Activated naive CD8-positive, alpha-beta T cell treated with anti-CD3 and anti-CD28 coated beads, Interleukin-2, amount 10 ng/mL, durations not matched to agents 7 days and 5 days (primary cell): ENCODE results near the gene CAPNS1. TPM values are rescaled to one million over a fixed set of nuclear protein-coding genes. Genes with fewer than 3 reads are reported as not detected.

Experiments used
- ATAC-seq: fragments of 150-1000 bp; cut with Tn5 transposase; one replicate; pipeline ENCODE4 v1.10.0; 2021; ENCODE audit warnings: low read depth, moderate library complexity
- POLR2A ChIA-PET: fragments of 350-600 bp; sonication (Branson Sonifier 250); formaldehyde crosslinking; loops from one replicate; lab custom pipeline; 2021; ENCODE audit warnings: antibody characterized with exemption; lab: Charles Lee
- DNase-seq: peaks from one replicate; pipeline ENCODE4 v3.0.0; 2021
- H3K27ac Mint-ChIP-seq: one replicate; pipeline ENCODE4 v1.8.0; 2022; ENCODE audit warnings: mild to moderate bottlenecking, mixed read lengths
- H3K27me3 Mint-ChIP-seq: one replicate; pipeline ENCODE4 v1.8.0; 2022; ENCODE audit warnings: mild to moderate bottlenecking, moderate library complexity, mixed read lengths
- H3K36me3 Mint-ChIP-seq: one replicate; pipeline ENCODE4 v1.8.0; 2021; ENCODE audit warnings: mild to moderate bottlenecking, mixed read lengths
- H3K4me1 Mint-ChIP-seq: one replicate; pipeline ENCODE4 v1.8.0; 2021; ENCODE audit warnings: mixed read lengths
- H3K4me3 Mint-ChIP-seq: one replicate; pipeline ENCODE4 v1.8.0; 2022; ENCODE audit warnings: mild to moderate bottlenecking, moderate library complexity, mixed read lengths
- H3K9me3 Mint-ChIP-seq: one replicate; pipeline ENCODE4 v1.8.0; 2021; ENCODE audit warnings: mixed read lengths
- total RNA-seq, 2 experiments: library from RNA; stranded (reverse); gene quantifications; one replicate each; pipeline ENCODE4 v1.2.3, GENCODE V29; 2021

CAPNS1 gene
- total RNA-seq, 2 experiments from 2014 or later, result 400 to 405 TPM

GRCh38 chr19:36142046-36142445 is 2.2 kb downstream of the CAPNS1 start:
- H3K27ac Mint-ChIP-seq, result peak overlapping the region; percentile 57
- POLR2A ChIA-PET, result no interaction called here
- no peaks in the 10 kb centered on the region for H3K9me3 Mint-ChIP-seq
- H3K4me3 Mint-ChIP-seq, result peak overlapping the region; percentile 84
- peaks cover 27% of the 10 kb centered on the region for H3K36me3 Mint-ChIP-seq
- no peaks in the 10 kb centered on the region for H3K27me3 Mint-ChIP-seq
- ATAC-seq (no peak), DNase-seq (no peak)
- H3K4me1 Mint-ChIP-seq, result peaks cover 16% of the 10 kb centered on the region

DNA sequence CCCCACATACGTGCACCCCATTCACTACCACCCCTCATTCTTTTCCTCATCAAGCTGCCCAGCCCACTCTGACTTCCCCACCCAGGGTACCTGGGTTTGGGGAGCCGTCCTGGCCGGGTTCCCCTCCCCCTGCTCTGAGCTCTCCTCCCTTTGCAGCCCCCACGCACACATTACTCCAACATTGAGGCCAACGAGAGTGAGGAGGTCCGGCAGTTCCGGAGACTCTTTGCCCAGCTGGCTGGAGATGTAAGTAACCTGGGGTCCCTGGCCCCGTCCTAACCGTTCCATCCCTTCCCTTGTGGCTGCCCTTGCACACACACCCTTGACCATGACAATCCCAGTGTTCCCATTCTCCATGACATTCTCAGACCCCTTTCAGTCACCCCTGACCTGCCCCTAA is 2.6 kb downstream of the CAPNS1 start:
- Mint-ChIP-seq H3K4me3 (no peak overlapping the region), H3K27ac (peak overlapping the region; percentile 54), H3K4me1 (peaks cover 16% of the 10 kb centered on the region), H3K27me3 (no peaks in the 10 kb centered on the region), H3K36me3 (peaks cover 29% of the 10 kb centered on the region), H3K9me3 (no peaks in the 10 kb centered on the region)
- DNase-seq (no peak), ATAC-seq (no peak)
- POLR2A ChIA-PET, result no interaction called here

- no peak for ATAC-seq
- Mint-ChIP-seq H3K4me3 (no peak overlapping the region), H3K27ac (no peak overlapping the region), H3K9me3 (no peaks in the 10 kb centered on the region), H3K36me3 (peaks cover 38% of the 10 kb centered on the region), H3K27me3 (no peaks in the 10 kb centered on the region), H3K4me1 (peaks cover 14% of the 10 kb centered on the region)
- no peak for DNase-seq
- POLR2A ChIA-PET, result interaction anchor here (1.3 kb wide), 1 partner anchor 91 kb away, joined by 4 read pairs; the partner anchor contains the start of gene THAP8
These were observed 4.8 kb downstream of the CAPNS1 start for GRCh38 chr19:36144624-36145023.

DNA sequence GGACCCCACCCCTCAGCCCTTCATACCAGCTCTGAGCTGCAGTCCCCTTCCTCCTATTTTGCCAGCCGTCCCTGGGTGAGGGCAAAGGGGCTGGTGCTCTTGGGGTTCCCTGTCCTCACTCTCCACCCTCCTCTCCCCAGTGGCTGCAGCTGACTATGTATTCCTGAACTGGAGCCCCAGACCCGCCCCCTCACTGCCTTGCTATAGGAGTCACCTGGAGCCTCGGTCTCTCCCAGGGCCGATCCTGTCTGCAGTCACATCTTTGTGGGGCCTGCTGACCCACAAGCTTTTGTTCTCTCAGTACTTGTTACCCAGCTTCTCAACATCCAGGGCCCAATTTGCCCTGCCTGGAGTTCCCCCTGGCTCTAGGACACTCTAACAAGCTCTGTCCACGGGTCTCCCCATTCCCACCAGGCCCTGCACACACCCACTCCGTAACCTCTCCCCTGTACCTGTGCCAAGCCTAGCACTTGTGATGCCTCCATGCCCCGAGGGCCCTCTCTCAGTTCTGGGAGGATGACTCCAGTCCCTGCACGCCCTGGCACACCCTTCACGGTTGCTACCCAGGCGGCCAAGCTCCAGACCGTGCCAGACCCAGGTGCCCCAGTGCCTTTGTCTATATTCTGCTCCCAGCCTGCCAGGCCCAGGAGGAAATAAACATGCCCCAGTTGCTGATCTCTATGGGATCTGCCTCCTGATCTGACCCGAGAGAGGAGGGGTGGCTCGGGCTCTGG is 10.0 kb downstream of the CAPNS1 start:
- Mint-ChIP-seq H3K36me3 (peaks cover 28% of the 10 kb centered on the region), H3K4me3 (no peak overlapping the region), H3K4me1 (no peaks in the 10 kb centered on the region), H3K27ac (no peak overlapping the region), H3K9me3 (no peaks in the 10 kb centered on the region), H3K27me3 (no peaks in the 10 kb centered on the region)
- no peak for ATAC-seq
- DNase-seq, result no peak
- POLR2A ChIA-PET, result interaction anchor here (1.1 to 1.9 kb wide), 2 partner anchors 10 to 21 kb away, joined by 3 to 5 read pairs; partner anchors contain the start of gene CAPNS1

- Mint-ChIP-seq H3K4me3 (no peak overlapping the region), H3K36me3 (peaks cover 28% of the 10 kb centered on the region), H3K9me3 (no peaks in the 10 kb centered on the region), H3K27ac (no peak overlapping the region), H3K27me3 (no peaks in the 10 kb centered on the region), H3K4me1 (no peaks in the 10 kb centered on the region)
- DNase-seq (no peak), ATAC-seq (no peak)
- POLR2A ChIA-PET, result interaction anchor here (1.9 kb wide), 1 partner anchor 22 kb away, joined by 5 read pairs; no protein-coding TSS in a partner anchor
These were observed 10.7 kb downstream of the CAPNS1 start for GRCh38 chr19:36150586-36150985.

DNA sequence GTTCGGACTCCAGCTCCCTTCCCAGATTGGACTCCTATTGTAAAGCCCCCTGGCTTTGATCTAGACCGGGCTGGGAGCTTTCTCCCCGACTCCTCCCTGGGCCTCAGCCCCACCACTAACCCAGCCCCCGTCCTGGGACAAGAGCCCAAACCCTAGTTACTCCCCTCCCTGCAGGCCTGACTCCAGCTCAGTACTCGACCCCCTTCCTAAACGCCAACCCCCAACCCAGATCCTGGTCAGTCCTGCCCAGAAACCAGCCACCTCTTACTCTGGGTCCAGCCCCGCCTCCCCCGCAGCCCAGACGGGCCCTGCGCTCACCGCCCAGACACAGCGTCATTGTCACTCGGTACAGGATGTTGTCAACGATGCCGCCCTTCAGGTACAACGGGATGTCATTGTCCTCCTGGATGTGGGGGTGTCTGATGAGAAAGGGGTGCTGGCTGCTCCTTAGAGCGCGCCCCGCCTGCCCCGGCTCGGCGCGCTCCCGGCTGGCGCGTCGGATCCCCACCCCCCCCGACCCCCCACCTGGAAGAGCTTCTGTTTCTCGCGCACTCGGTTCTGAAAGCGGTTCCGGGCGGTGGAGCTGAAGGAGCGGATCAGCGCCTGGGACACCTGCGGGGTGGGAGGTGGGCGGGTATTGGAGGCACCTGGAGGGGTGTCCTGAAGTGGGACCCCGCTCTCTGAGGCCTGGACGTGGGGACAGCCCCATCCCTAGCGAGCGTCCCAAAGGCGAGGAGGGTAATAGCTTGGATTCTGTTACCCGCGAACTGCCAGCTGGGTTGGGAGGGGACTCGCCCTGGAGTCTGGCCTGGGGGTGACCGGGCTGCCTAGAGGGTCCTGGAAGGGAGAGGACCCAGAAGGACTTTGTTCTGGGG is 11.5 kb downstream of the CAPNS1 start:
- no peak for DNase-seq
- POLR2A ChIA-PET, result interaction anchor here (1.9 kb wide), 1 partner anchor 23 kb away, joined by 5 read pairs; no protein-coding TSS in a partner anchor
- no peak for ATAC-seq
- Mint-ChIP-seq H3K9me3 (no peaks in the 10 kb centered on the region), H3K27me3 (no peaks in the 10 kb centered on the region), H3K4me3 (no peak overlapping the region), H3K4me1 (no peaks in the 10 kb centered on the region), H3K36me3 (peaks cover 25% of the 10 kb centered on the region), H3K27ac (no peak overlapping the region)

- H3K27me3 Mint-ChIP-seq, result no peaks in the 10 kb centered on the region
- no peak overlapping the region for H3K4me3 Mint-ChIP-seq
- POLR2A ChIA-PET, result no interaction called here
- DNase-seq (no peak), ATAC-seq (no peak)
- no peak overlapping the region for H3K27ac Mint-ChIP-seq
- peaks cover 19% of the 10 kb centered on the region for H3K36me3 Mint-ChIP-seq
- H3K4me1 Mint-ChIP-seq, result no peaks in the 10 kb centered on the region
- H3K9me3 Mint-ChIP-seq, result no peaks in the 10 kb centered on the region
These were observed 12.1 kb downstream of the CAPNS1 start for GRCh38 chr19:36152019-36152351.

- POLR2A ChIA-PET, result interaction anchor here (1.5 kb wide), 1 partner anchor 12 kb away, joined by 6 read pairs; the partner anchor contains the start of gene CAPNS1
- no peaks in the 10 kb centered on the region for H3K4me1 Mint-ChIP-seq
- no peak for DNase-seq
- ATAC-seq, result no peak
- H3K4me3 Mint-ChIP-seq, result no peak within 1 kb of the TSS
- no peak within 1 kb of the TSS for H3K27ac Mint-ChIP-seq
- peaks cover 16% of the 10 kb centered on the region for H3K36me3 Mint-ChIP-seq
- no peaks in the 10 kb centered on the region for H3K27me3 Mint-ChIP-seq
- H3K9me3 Mint-ChIP-seq, result no peaks in the 10 kb centered on the region
These were observed 12.7 kb downstream of the CAPNS1 start, which contains the start of gene COX7A1 for GRCh38 chr19:36152352-36153091. TSS of gene COX7A1 (minus strand) at chr19:36152447. CDS start at chr19:36152407, 40 bp downstream.

DNA sequence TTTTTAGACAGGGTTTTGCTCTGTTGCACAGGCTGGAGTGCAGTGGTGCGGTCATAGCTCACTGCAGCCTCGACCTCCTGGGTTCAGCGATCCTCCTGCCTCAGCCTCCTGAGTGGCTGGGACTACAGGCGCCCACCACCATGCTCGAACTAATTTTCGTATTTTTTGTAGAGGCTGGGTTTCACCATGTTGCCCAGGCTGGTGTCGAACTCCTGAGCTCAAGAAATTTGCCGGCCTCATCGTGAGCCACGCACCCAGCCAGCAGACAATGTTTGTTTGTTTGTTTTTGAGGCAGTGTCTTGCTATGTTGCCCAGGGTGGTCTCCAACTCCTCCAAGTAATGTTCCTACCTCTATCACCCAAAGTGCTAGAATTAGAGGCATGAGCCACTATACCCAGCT is 13.3 kb downstream of the CAPNS1 start:
- Mint-ChIP-seq H3K27me3 (no peaks in the 10 kb centered on the region), H3K9me3 (no peaks in the 10 kb centered on the region), H3K36me3 (peaks cover 13% of the 10 kb centered on the region), H3K4me1 (no peaks in the 10 kb centered on the region), H3K27ac (no peak overlapping the region), H3K4me3 (no peak overlapping the region)
- DNase-seq (no peak), ATAC-seq (no peak)
- POLR2A ChIA-PET, result interaction anchor here (1.5 kb wide), 1 partner anchor 13 kb away, joined by 6 read pairs; the partner anchor contains the start of gene CAPNS1

GRCh38 chr19:36160821-36161596 is 21.1 kb downstream of the CAPNS1 start:
- H3K4me1 Mint-ChIP-seq, result no peaks in the 10 kb centered on the region
- POLR2A ChIA-PET, result no interaction called here
- H3K9me3 Mint-ChIP-seq, result no peaks in the 10 kb centered on the region
- H3K36me3 Mint-ChIP-seq, result peaks cover 2% of the 10 kb centered on the region
- H3K27ac Mint-ChIP-seq, result no peak overlapping the region
- ATAC-seq (no peak), DNase-seq (no peak)
- no peak overlapping the region for H3K4me3 Mint-ChIP-seq
- no peaks in the 10 kb centered on the region for H3K27me3 Mint-ChIP-seq

DNA sequence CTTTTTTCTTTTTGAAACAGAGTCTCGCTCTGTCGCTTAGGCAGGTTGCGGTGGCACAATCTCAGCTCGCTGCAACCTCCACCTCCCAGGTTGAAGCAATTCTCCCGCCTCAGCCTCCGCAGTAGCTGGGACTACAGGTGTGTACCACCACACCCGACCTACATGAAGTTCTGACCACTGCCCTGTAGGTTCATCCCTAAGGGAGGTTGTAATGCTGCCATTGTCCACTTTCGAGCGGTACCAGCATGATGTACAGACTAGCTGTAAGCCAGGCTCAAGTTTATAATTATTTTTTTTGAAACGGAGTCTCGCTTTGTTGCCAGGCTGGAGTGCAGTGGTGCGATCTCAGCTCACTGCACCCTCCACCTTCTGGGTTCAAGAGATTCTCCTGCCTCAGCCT is 23.9 kb downstream of the CAPNS1 start:
- no peak overlapping the region for H3K27ac Mint-ChIP-seq
- no peak for ATAC-seq
- H3K4me3 Mint-ChIP-seq, result no peak overlapping the region
- H3K27me3 Mint-ChIP-seq, result no peaks in the 10 kb centered on the region
- H3K9me3 Mint-ChIP-seq, result no peaks in the 10 kb centered on the region
- H3K4me1 Mint-ChIP-seq, result no peaks in the 10 kb centered on the region
- H3K36me3 Mint-ChIP-seq, result peaks cover 2% of the 10 kb centered on the region
- POLR2A ChIA-PET, result no interaction called here
- DNase-seq, result no peak

- Mint-ChIP-seq H3K27me3 (peaks cover 2% of the 10 kb centered on the region), H3K4me3 (no peak overlapping the region), H3K36me3 (no peaks in the 10 kb centered on the region), H3K27ac (no peak overlapping the region), H3K9me3 (no peaks in the 10 kb centered on the region), H3K4me1 (peaks cover 3% of the 10 kb centered on the region)
- POLR2A ChIA-PET, result interaction anchor here (0.5 kb wide), 1 partner anchor 39 kb away, joined by 4 read pairs; no protein-coding TSS in a partner anchor
- DNase-seq (no peak), ATAC-seq (no peak)
These were observed 29.4 kb downstream of the CAPNS1 start for GRCh38 chr19:36169084-36169760.
